PC-3 (cell line): ENCODE measurements around the gene ENTPD5. TPM values are rescaled to one million over a fixed set of nuclear protein-coding genes. Genes with fewer than 3 reads are reported as not detected.

Source experiments
- ATAC-seq: fragments of 200-7000 bp; cut with Tn5 transposase; 2 replicates; pipeline ENCODE4 v1.9.1; 2020; ENCODE audit warnings: mild to moderate bottlenecking, moderate library complexity
- BruUV-seq: library from RNA; stranded (reverse); fragments of 400-500 nt; replicated peaks from 2 replicates; lab custom pipeline; 2021; lab: Mats Ljungman, UMichigan
- CTCF ChIA-PET: fragments of 300-600 bp; sonication (Branson Sonifier 250); formaldehyde crosslinking; loops from one replicate; lab custom pipeline; 2022; ENCODE audit warnings: antibody characterized with exemption; lab: Charles Lee
- POLR2A ChIA-PET: fragments of 300-600 bp; sonication (Branson Sonifier 250); formaldehyde crosslinking; loops from one replicate; lab custom pipeline; 2022; ENCODE audit warnings: antibody characterized with exemption; ENCODE audit not compliant: unreplicated experiment; lab: Charles Lee
- DNase-seq: peaks from one replicate; pipeline ENCODE4 v3.0.0-alpha.2; 2015
- H2AFZ ChIP-seq: fragments of 300-600 bp; sonication (generic); 2 replicates; pipeline ENCODE4 v1.6.0; 2016; ENCODE audit warnings: antibody characterized with exemption, low read length
- H3F3A ChIP-seq: fragments of 300-600 bp; sonication (generic); one replicate; pipeline ENCODE4 v1.6.0; 2017; ENCODE audit warnings: antibody characterized with exemption, low read length, control low read depth, mild to moderate bottlenecking; ENCODE audit not compliant: unreplicated experiment
- H3K27ac ChIP-seq: fragments of 300-600 bp; sonication (generic); 2 replicates; pipeline ENCODE4 v1.5.1; 2016; ENCODE audit warnings: mild to moderate bottlenecking, low read length
- H3K27me3 ChIP-seq: fragments of 300-600 bp; sonication (generic); 2 replicates; pipeline ENCODE4 v1.6.1; 2016; ENCODE audit warnings: low read length, mixed read lengths
- H3K36me3 ChIP-seq: fragments of 300-600 bp; sonication (generic); 2 replicates; pipeline ENCODE4 v1.6.1; 2016; ENCODE audit warnings: low read depth, mixed run types, low read length, mixed read lengths
- H3K4me1 ChIP-seq: fragments of 300-600 bp; sonication (generic); 2 replicates; pipeline ENCODE4 v1.5.1; 2016; ENCODE audit warnings: low read length; ENCODE audit not compliant: insufficient read depth
- H3K4me2 ChIP-seq: fragments of 300-600 bp; sonication (generic); 2 replicates; pipeline ENCODE4 v1.6.0; 2016; ENCODE audit warnings: low read length
- H3K4me3 ChIP-seq: fragments of 300-600 bp; sonication (generic); 2 replicates; pipeline ENCODE4 v1.5.1; 2016; ENCODE audit warnings: mild to moderate bottlenecking, low read length, mixed read lengths
- H3K79me2 ChIP-seq: fragments of 300-600 bp; sonication (generic); 2 replicates; pipeline ENCODE4 v1.6.1; 2017; ENCODE audit warnings: low read length, mixed read lengths
- H3K9ac ChIP-seq: fragments of 300-600 bp; sonication (generic); 2 replicates; pipeline ENCODE4 v1.6.0; 2016; ENCODE audit warnings: mild to moderate bottlenecking, low read length
- H3K9me2 ChIP-seq: fragments of 300-600 bp; sonication (generic); replicated peaks from 2 replicates; pipeline ENCODE4 v1.6.1; 2016; ENCODE audit warnings: mixed run types, low read length, mixed read lengths
- H3K9me3 ChIP-seq: fragments of 300-600 bp; sonication (generic); 2 replicates; pipeline ENCODE4 v1.6.1; 2016; ENCODE audit warnings: low read length, mixed read lengths
- H4K20me1 ChIP-seq: fragments of 300-600 bp; sonication (generic); 2 replicates; pipeline ENCODE4 v1.6.1; 2016; ENCODE audit warnings: low read length, mixed read lengths
- EZH2 ChIP-seq: fragments of 300-600 bp; sonication (generic); IDR thresholded peaks from one replicate; pipeline ENCODE4 v1.6.1; 2017; ENCODE audit warnings: antibody characterized with exemption, mild to moderate bottlenecking, low read length; ENCODE audit not compliant: unreplicated experiment
- EZH2phosphoT487 ChIP-seq: fragments of 300-600 bp; sonication (generic); IDR thresholded peaks from 2 replicates; pipeline ENCODE4 v1.6.1; 2018; ENCODE audit warnings: mild to moderate bottlenecking, antibody characterized with exemption, low read length, borderline replicate concordance
- intact Hi-C: fragments of 100-400 bp; cut with micrococcal nuclease; formaldehyde crosslinking; loops from 2 replicates; pipeline ENCODE4 v1.9.0; 2023
- total RNA-seq: library from RNA; depleted of rRNA; stranded (reverse); fragments of >200 nt; gene quantifications from 2 replicates; pipeline ENCODE4 v1.2.3, GENCODE V29; 2014
- TF ChIP-seq, protein P1 (sequence below): fragments of 300-600 bp; sonication (generic); conservative IDR thresholded peaks from 2 replicates; pipeline ENCODE4 v1.5.1; 2017; ENCODE audit warnings: antibody characterized with exemption, low read depth, mild to moderate bottlenecking, low read length

Gene ENTPD5
- total RNA-seq, 1 experiment from 2014 or later: 11.2 TPM

DNA sequence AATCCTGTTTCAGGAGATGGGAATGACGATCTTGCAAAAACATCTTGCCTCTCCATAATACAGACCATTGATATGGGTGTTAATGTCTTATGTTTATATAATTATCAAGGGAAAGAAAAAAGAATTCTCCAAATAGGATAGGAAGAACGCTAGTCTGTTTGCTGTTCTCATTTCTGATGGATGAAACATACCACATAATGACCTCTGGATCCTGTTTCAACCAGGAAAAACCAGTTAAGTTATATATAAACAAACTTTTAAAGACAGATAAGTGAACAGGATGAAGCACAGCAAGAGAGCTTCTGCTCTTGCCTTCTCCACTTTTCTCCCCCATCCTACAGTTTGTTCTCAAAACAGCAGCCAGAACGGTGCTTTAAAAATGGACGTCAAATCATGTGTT lies 41.2 kb downstream of the ENTPD5 start:
- Histone ChIP-seq H3K4me2 (peak overlapping the region; percentile 56), H3K27ac (no peak overlapping the region), H3F3A (no peaks in the 10 kb centered on the region), H3K27me3 (no peaks in the 10 kb centered on the region), H3K4me3 (no peak overlapping the region), H3K9me2 (no peaks in the 10 kb centered on the region), H4K20me1 (no peaks in the 10 kb centered on the region), H3K36me3 (no peaks in the 10 kb centered on the region), H3K79me2 (no peaks in the 10 kb centered on the region), H3K9ac (no peak overlapping the region), H3K9me3 (no peaks in the 10 kb centered on the region), H2AFZ (no peak overlapping the region), H3K4me1 (peaks cover 18% of the 10 kb centered on the region)
- intact Hi-C loops: loop anchor here (2.0 kb wide), 1 partner anchor 41 kb away; the partner anchor contains the start of genes BBOF1 and ENTPD5
- ChIA-PET CTCF (no interaction called here), POLR2A (no interaction called here)
- DNase-seq (peak; percentile 68), ATAC-seq (peak; percentile 91)
- TF ChIP-seq EZH2phosphoT487: no peak
- TF ChIP-seq EZH2: no peak
- TF ChIP-seq, protein P1, sequence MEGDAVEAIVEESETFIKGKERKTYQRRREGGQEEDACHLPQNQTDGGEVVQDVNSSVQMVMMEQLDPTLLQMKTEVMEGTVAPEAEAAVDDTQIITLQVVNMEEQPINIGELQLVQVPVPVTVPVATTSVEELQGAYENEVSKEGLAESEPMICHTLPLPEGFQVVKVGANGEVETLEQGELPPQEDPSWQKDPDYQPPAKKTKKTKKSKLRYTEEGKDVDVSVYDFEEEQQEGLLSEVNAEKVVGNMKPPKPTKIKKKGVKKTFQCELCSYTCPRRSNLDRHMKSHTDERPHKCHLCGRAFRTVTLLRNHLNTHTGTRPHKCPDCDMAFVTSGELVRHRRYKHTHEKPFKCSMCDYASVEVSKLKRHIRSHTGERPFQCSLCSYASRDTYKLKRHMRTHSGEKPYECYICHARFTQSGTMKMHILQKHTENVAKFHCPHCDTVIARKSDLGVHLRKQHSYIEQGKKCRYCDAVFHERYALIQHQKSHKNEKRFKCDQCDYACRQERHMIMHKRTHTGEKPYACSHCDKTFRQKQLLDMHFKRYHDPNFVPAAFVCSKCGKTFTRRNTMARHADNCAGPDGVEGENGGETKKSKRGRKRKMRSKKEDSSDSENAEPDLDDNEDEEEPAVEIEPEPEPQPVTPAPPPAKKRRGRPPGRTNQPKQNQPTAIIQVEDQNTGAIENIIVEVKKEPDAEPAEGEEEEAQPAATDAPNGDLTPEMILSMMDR: no peak
- no TSS peak for BruUV-seq

DNA sequence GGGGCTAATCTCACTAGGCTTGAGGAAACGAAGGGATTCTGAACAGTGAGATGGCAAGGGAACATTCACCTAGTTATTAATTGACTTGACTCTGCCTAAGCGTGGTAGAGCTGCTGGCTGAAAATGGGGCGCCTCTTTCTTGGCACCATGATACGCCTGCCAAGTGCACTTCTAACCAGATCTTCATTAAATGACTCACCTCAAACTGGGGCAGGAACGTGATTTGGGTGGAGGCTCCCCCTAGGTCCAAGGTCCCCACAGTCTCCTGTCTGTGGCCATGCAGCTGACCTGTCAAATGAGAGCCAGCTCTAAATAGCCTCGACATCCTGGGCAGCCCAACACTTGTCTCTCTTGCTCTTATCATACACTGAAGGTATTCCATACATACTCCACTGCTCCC lies 43.0 kb downstream of the ENTPD5 start:
- Histone ChIP-seq H2AFZ (no peak overlapping the region), H3K4me3 (no peak overlapping the region), H3K4me2 (no peak overlapping the region), H4K20me1 (no peaks in the 10 kb centered on the region), H3K9ac (no peak overlapping the region), H3K27me3 (no peaks in the 10 kb centered on the region), H3F3A (no peaks in the 10 kb centered on the region), H3K9me3 (no peaks in the 10 kb centered on the region), H3K79me2 (no peaks in the 10 kb centered on the region), H3K4me1 (peaks cover 18% of the 10 kb centered on the region), H3K36me3 (no peaks in the 10 kb centered on the region), H3K9me2 (no peaks in the 10 kb centered on the region), H3K27ac (no peak overlapping the region)
- intact Hi-C loops: no loop called here
- DNase-seq: no peak
- ATAC-seq: no peak
- POLR2A ChIA-PET: no interaction called here
- TF ChIP-seq EZH2 (no peak), EZH2phosphoT487 (no peak)
- TF ChIP-seq, protein P1: no peak
- CTCF ChIA-PET: interaction anchor here (0.7 kb wide), 1 partner anchor 439 kb away, joined by 5 read pairs; no protein-coding TSS in a partner anchor
- BruUV-seq: no TSS peak

DNA sequence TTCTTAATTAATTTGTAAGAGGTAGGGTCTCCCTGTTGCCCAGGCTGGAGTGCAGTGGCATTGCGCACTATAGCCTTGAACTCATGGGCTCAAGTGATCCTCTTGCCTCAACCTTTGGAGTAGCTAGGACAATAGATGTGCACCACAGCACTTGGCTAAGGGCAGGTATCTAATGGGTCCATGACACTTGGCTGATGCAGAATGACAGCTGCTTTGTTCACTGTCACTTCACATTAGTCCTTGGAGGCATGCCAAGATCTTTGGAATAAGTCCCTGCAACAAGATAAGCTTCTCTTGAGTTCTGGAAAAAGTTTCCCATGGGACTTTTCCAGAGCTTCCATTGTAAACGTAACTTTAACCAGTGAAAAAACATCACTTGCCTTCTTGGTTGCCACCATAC lies 45.6 kb downstream of the ENTPD5 start:
- H3K4me2 ChIP-seq: no peak overlapping the region
- H3K9me3 ChIP-seq: no peaks in the 10 kb centered on the region
- no peaks in the 10 kb centered on the region for H3K79me2 ChIP-seq
- H3K36me3 ChIP-seq: no peaks in the 10 kb centered on the region
- no peak overlapping the region for H2AFZ ChIP-seq
- H3K9ac ChIP-seq: no peak overlapping the region
- ATAC-seq (no peak), DNase-seq (no peak)
- no peaks in the 10 kb centered on the region for H4K20me1 ChIP-seq
- no TSS peak for BruUV-seq
- ChIA-PET POLR2A (no interaction called here), CTCF (no interaction called here)
- no peaks in the 10 kb centered on the region for H3K27me3 ChIP-seq
- peaks cover 16% of the 10 kb centered on the region for H3K4me1 ChIP-seq
- intact Hi-C loops: no loop called here
- no peak overlapping the region for H3K4me3 ChIP-seq
- H3F3A ChIP-seq: no peaks in the 10 kb centered on the region
- H3K9me2 ChIP-seq: no peaks in the 10 kb centered on the region
- TF ChIP-seq, protein P1: no peak
- no peak for TF ChIP-seq EZH2phosphoT487
- no peak for TF ChIP-seq EZH2
- H3K27ac ChIP-seq: no peak overlapping the region
